ENCODE data around the gene UNC13A.
"Not testable (repeated sequence)": the region's sequence is repeated elsewhere in the genome, so short reads cannot be mapped to it uniquely, and the experiment has no call there.

UNC13A gene

GRCh38 chr19:17607936-17608335 is 80.2 kb downstream of the UNC13A start:
- DNase-seq (ENCODE audit: extremely low spot score, insufficient read length, low read depth), result no peak
- no peak for FAIRE-seq

GRCh38 chr19:17606590-17607185 is 81.5 kb downstream of the UNC13A start:
- no peak for DNase-seq (ENCODE audit: extremely low spot score, insufficient read length, low read depth)
- no peak for FAIRE-seq

GRCh38 chr19:17605761-17606589 is 82.2 kb downstream of the UNC13A start:
- peak; percentile 83 for FAIRE-seq
- DNase-seq (ENCODE audit: extremely low spot score, insufficient read length, low read depth), result peak; percentile 84

- FAIRE-seq (no peak), DNase-seq (ENCODE audit: extremely low spot score, insufficient read length, low read depth) (no peak)
Observed at GRCh38 chr19:17605117-17605516, 83.0 kb downstream of the UNC13A start.

GRCh38 chr19:17604372-17605025 is 83.7 kb downstream of the UNC13A start:
- no peak for DNase-seq (ENCODE audit: extremely low spot score, insufficient read length, low read depth)
- no peak for FAIRE-seq

GRCh38 chr19:17602872-17603510 is 85.2 kb downstream of the UNC13A start:
- FAIRE-seq (no peak), DNase-seq (ENCODE audit: extremely low spot score, insufficient read length, low read depth) (no peak)

GRCh38 chr19:17602217-17602616 is 85.9 kb downstream of the UNC13A start:
- DNase-seq (ENCODE audit: extremely low spot score, insufficient read length, low read depth) (no peak), FAIRE-seq (no peak)

GRCh38 chr19:17601683-17602082 is 86.5 kb downstream of the UNC13A start:
- no peak for FAIRE-seq
- no peak for DNase-seq (ENCODE audit: extremely low spot score, insufficient read length, low read depth)

- DNase-seq (ENCODE audit: extremely low spot score, insufficient read length, low read depth) (no peak), FAIRE-seq (no peak)
Observed at GRCh38 chr19:17599780-17600179, 88.4 kb downstream of the UNC13A start.

- FAIRE-seq (no peak), DNase-seq (ENCODE audit: extremely low spot score, insufficient read length, low read depth) (no peak)
Observed at GRCh38 chr19:17598953-17599352, 89.2 kb downstream of the UNC13A start.

- not testable (repeated sequence) for FAIRE-seq; DNase-seq (ENCODE audit: extremely low spot score, insufficient read length, low read depth)
Observed at GRCh38 chr19:17598063-17598462, 90.1 kb downstream of the UNC13A start.

- not testable (repeated sequence) for FAIRE-seq; DNase-seq (ENCODE audit: extremely low spot score, insufficient read length, low read depth)
Observed at GRCh38 chr19:17594296-17594695, 93.9 kb downstream of the UNC13A start.

- no peak for FAIRE-seq
- DNase-seq (ENCODE audit: extremely low spot score, insufficient read length, low read depth), result no peak
Observed at GRCh38 chr19:17590866-17591265, 97.3 kb downstream of the UNC13A start.

GRCh38 chr19:17585395-17585794 is 102.8 kb downstream of the UNC13A start:
- DNase-seq (ENCODE audit: extremely low spot score, insufficient read length, low read depth); FAIRE-seq: not testable (repeated sequence)

- DNase-seq (ENCODE audit: extremely low spot score, insufficient read length, low read depth), result no peak
- no peak for FAIRE-seq
Observed at GRCh38 chr19:17584132-17584531, 104.0 kb downstream of the UNC13A start.

- no peak for FAIRE-seq
Observed at GRCh38 chr19:17582613-17583012, 105.5 kb downstream of the UNC13A start.

GRCh38 chr19:17581211-17581874 is 106.8 kb downstream of the UNC13A start:
- FAIRE-seq (no peak), DNase-seq (ENCODE audit: extremely low spot score, insufficient read length, low read depth) (no peak)

More at GRCh38 chr19:17582613-17583012, 105.5 kb downstream of the UNC13A start:
- no peak for DNase-seq (ENCODE audit: extremely low spot score, insufficient read length, low read depth)

- DNase-seq (ENCODE audit: extremely low spot score, insufficient read length, low read depth), result no peak
- no peak for FAIRE-seq
Observed at GRCh38 chr19:17580470-17581144, 107.5 kb downstream of the UNC13A start.

- FAIRE-seq, result peak; percentile 81
Observed at GRCh38 chr19:17579661-17580244, 108.4 kb downstream of the UNC13A start.

More at GRCh38 chr19:17579661-17580244, 108.4 kb downstream of the UNC13A start:
- DNase-seq (ENCODE audit: extremely low spot score, insufficient read length, low read depth), result peak; percentile 69

All from GM18507 (cell line).